Transverse colon (tissue), 4 donors: ENCODE data around the gene ZXDC. TPM values are rescaled to one million over a fixed set of nuclear protein-coding genes. Genes with fewer than 3 reads are reported as not detected.

Experiments
- DNase-seq: peaks from one replicate; pipeline ENCODE4 v3.0.0-alpha.2; 2019
- H3K27ac ChIP-seq, 4 donors: fragments of 200-600 bp; sonication (generic); 2 replicates each; pipeline ENCODE4 v1.5.1; 2016 to 2018; ENCODE audit warnings: inconsistent platforms in 4 of 4
- H3K27me3 ChIP-seq: fragments of 200-600 bp; sonication (generic); 2 replicates; pipeline ENCODE4 v1.5.1; 2017; ENCODE audit warnings: inconsistent platforms
- H3K36me3 ChIP-seq, 4 donors: fragments of 200-600 bp; sonication (generic); 2 replicates each; pipeline ENCODE4 v1.5.1; 2017 to 2019; ENCODE audit warnings: inconsistent platforms in 4 of 4
- H3K4me1 ChIP-seq, 4 donors: fragments of 200-600 bp; sonication (generic); 2 replicates each; pipeline ENCODE4 v1.5.1; 2017 to 2020; ENCODE audit warnings: inconsistent platforms in 4 of 4
- H3K4me3 ChIP-seq, 4 donors: fragments of 200-600 bp; sonication (generic); 1 replicate in 1 of 4; 2 replicates in 3 of 4; pipeline versions ENCODE4 v1.5.1 to v1.6.1; 2017 to 2019; ENCODE audit warnings: inconsistent platforms in 4 of 4
- H3K9me3 ChIP-seq, 2 donors: fragments of 200-600 bp; sonication (generic); 2 replicates each; pipeline ENCODE4 v1.5.1; 2017 to 2019; ENCODE audit warnings: inconsistent platforms in 2 of 2
- CTCF ChIP-seq, 5 experiments: fragments of 200-600 bp in 3 of 5; fragments of 450-650 bp in 2 of 5; sonication (generic) in 3 of 5; IDR thresholded peaks; 1 replicate in 2 of 5; 2 replicates in 3 of 5; pipeline ENCODE4 v1.5.1; 2016 to 2017; ENCODE audit warnings: antibody characterized with exemption in 5 of 5, inconsistent platforms in 3 of 5, mild to moderate bottlenecking in 2 of 5, moderate library complexity in 1 of 5
- EP300 ChIP-seq: sonication (generic); formaldehyde crosslinking; IDR thresholded peaks from one replicate; pipeline ENCODE4 v1.6.1; 2017; ENCODE audit warnings: antibody characterized with exemption, low read depth
- POLR2A ChIP-seq: fragments of 450-650 bp; IDR thresholded peaks from one replicate; pipeline ENCODE4 v1.6.1; 2016; ENCODE audit warnings: antibody characterized with exemption, mild to moderate bottlenecking, moderate library complexity
- POLR2AphosphoS5 ChIP-seq, 3 donors: sonication (generic); formaldehyde crosslinking; IDR thresholded peaks; one replicate each; pipeline ENCODE4 v1.6.1; 2016; ENCODE audit warnings: antibody characterized with exemption in 3 of 3
- WGBS, 2 donors: methylation state at CpG; one replicate each; pipeline ENCODE4 v1.1.5; 2018; ENCODE audit warnings: low coverage in 1 of 2; 5-methylcytosine and 5-hydroxymethylcytosine counted together
- in situ Hi-C, 4 donors: fragments of 200-750 bp; cut with MboI; loops; one replicate each; pipeline versions ENCODE4 v1.15.0 to v1.15.1; 2017; ENCODE audit warnings: low sequenced_read_pairs in 3 of 4, low pct_ligation_motif_present in 1 of 4, low pct_unique_long_range_greater_than_20kb in 1 of 4
- intact Hi-C: fragments of 100-400 bp; cut with DNase I; formaldehyde crosslinking; loops from one replicate; pipeline ENCODE4 v1.15.1; 2023; ENCODE audit warnings: low total_unique reads
- total RNA-seq, 4 donors: library from RNA; depleted of rRNA; stranded (reverse); fragments of >200 nt; gene quantifications; one replicate each; pipeline ENCODE4 v1.1.0, GENCODE V29; 2016

ZXDC gene
- total RNA-seq, 4 donors from 2014 or later = 44.6 to 81.2 (median 46.4) TPM

- intact Hi-C loops = no loop called here
- no peaks in the 10 kb centered on the region for H3K4me1 ChIP-seq
- H3K27me3 ChIP-seq = no peaks in the 10 kb centered on the region
- no peak for DNase-seq
- H3K36me3 ChIP-seq = peaks cover 0 to 2% (median 0%) of the 10 kb centered on the region in 4 donors
- no peak overlapping the region for H3K4me3 ChIP-seq
- no peak overlapping the region for H3K27ac ChIP-seq
- in situ Hi-C loops = no loop called here
- 86% methylated on average over 3 of the region's 3 CpGs; no CpG with 5 or more reads in 1 of the 2 donors for WGBS, 2 donors
- no peaks in the 10 kb centered on the region for H3K9me3 ChIP-seq
- TF ChIP-seq CTCF (IDR thresholded peaks at IDR 0.05) (no peak), EP300 (no peak), POLR2AphosphoS5 (IDR thresholded peaks at IDR 0.05) (no peak)
These were observed 32.8 kb downstream of the ZXDC start for GRCh38 chr3:126442856-126443242.

DNA sequence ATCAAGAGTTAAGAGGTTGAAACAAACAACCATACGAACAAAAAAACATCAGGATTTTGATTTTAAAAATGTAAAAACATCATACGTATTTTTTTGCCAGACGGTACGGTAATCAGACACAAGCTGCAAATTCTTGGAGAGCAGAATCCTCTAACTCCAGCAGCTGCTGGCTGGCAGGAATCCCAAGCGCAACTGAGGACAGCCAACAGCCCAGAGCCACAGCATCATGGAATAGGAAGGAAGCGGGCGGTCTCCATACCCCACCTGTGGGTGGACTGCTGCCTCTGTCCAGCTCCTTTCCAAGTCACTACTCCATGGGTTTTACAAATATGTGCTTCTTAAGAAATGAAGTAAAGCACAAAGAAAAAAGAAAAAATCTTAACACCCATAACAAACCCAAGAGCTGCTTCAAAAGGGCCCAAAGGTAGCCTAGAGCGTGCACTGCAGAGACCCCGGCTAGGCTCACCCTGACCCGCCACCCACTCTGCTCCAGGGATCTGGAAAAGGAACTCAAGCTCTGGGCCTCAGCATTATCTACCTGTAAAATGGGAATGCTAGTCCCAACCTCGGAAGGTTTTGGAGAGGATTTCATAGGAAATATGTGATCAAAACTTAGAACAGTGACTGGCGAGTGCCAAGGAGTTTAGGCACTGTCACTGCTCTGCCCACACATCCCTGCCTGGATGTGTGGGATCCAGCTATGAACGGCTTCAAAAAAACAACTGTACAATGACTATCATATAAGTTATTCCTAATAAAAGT is 33.4 kb downstream of the ZXDC start:
- Histone ChIP-seq H3K4me3 (no peak overlapping the region), H3K9me3 (no peaks in the 10 kb centered on the region), H3K27ac (no peak overlapping the region), H3K36me3 (peaks cover 0 to 4% (median 0%) of the 10 kb centered on the region in 4 donors), H3K27me3 (no peaks in the 10 kb centered on the region), H3K4me1 (no peaks in the 10 kb centered on the region)
- intact Hi-C loops = no loop called here
- TF ChIP-seq POLR2A (no peak), POLR2AphosphoS5 (IDR thresholded peaks at IDR 0.05) (no peak), EP300 (no peak), CTCF (IDR thresholded peaks at IDR 0.05) (no peak)
- in situ Hi-C loops = no loop called here
- no peak for DNase-seq
- 89 to 94% methylated on average over 8 to 13 of the region's 13 CpGs for WGBS, 2 donors

DNA sequence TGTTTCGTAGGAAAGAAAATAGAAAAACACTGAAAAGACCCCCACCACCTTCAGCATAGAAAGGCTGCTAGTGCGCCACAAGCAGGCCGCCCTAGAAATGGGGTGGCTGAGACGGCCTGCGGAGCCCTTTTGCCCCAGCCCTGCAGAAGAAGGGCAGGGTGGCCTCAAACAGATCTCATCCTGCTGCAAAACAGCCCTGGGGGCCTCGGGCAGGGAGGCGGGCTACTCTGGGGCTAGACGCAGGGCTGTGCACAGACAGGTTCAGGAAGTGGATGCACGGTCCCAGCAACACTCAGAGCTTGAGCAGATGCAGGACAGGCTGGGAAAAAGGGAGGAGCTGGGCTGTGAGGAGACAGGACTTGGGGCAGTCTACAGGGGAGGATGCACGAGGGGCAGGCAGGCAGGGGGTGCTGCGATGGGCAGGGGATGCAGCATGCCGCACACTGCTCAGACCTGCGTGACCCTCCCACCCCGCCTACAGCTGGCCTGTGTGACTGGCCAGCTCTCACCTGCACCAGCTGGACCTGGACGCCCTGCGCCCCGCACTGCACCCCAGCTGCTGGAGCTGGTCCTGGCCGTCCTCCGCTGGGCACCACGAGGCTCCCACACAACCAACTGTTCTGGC is 34.3 kb downstream of the ZXDC start:
- intact Hi-C loops = no loop called here
- TF ChIP-seq POLR2A (no peak), POLR2AphosphoS5 (IDR thresholded peaks at IDR 0.05) (no peak), EP300 (no peak)
- Histone ChIP-seq H3K27me3 (no peaks in the 10 kb centered on the region), H3K27ac (no peak overlapping the region), H3K36me3 (peaks cover 0 to 6% (median 2%) of the 10 kb centered on the region in 4 donors), H3K4me3 (no peak overlapping the region), H3K4me1 (no peaks in the 10 kb centered on the region), H3K9me3 (no peaks in the 10 kb centered on the region)
- DNase-seq = no peak
- in situ Hi-C loops = no loop called here
- WGBS, 2 donors = 91 to 95% methylated on average over 5 to 20 of the region's 20 CpGs

DNA sequence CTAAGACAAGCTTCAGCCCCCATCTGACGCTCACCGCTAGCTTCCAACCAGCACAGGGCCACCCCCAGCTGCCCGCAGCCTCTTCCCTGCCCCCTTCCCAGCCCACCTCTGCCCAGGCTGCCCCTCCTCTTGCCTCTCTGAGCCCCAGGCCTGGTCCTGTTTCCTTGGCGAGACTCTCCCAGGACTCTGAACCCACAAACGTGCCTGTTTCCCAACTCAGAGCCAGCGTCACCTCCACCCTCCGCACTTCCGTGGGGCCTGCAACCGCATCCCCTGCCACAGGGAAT is 35.0 kb downstream of the ZXDC start:
- in situ Hi-C loops = no loop called here

More for the DNA sequence above, 35.0 kb downstream of the ZXDC start:
- 90 to 96% methylated on average over 4 to 9 of the region's 9 CpGs for WGBS, 2 donors
- Histone ChIP-seq H3K27ac (no peak overlapping the region), H3K4me1 (no peaks in the 10 kb centered on the region), H3K27me3 (no peaks in the 10 kb centered on the region), H3K4me3 (no peak overlapping the region), H3K9me3 (no peaks in the 10 kb centered on the region), H3K36me3 (peaks cover 0 to 9% (median 2%) of the 10 kb centered on the region in 4 donors)
- DNase-seq = no peak
- no peak for TF ChIP-seq POLR2AphosphoS5 (IDR thresholded peaks at IDR 0.05)
- no peak for TF ChIP-seq POLR2A
- no peak for TF ChIP-seq EP300
- TF ChIP-seq CTCF (IDR thresholded peaks at IDR 0.05) = no peak
- intact Hi-C loops = no loop called here
